H9 (cell line): ENCODE results near the gene PRDM5. TPM values are rescaled to one million over a fixed set of nuclear protein-coding genes. Genes with fewer than 3 reads are reported as not detected.

Experiments
- DNase-seq: peaks from one replicate; pipeline ENCODE4 v3.0.0-alpha.2; 2017
- H2AFZ ChIP-seq: one replicate; pipeline ENCODE4 v1.6.1; 2013; ENCODE audit warnings: mild to moderate bottlenecking, low read length, control low read depth, moderate library complexity
- H2AK5ac ChIP-seq: 2 replicates; pipeline ENCODE4 v1.6.1; 2013; ENCODE audit warnings: low read length, control low read depth, mixed read lengths; ENCODE audit not compliant: insufficient read length
- H2BK120ac ChIP-seq: one replicate; pipeline ENCODE4 v1.6.1; 2013; ENCODE audit warnings: low read depth, mild to moderate bottlenecking, low read length, control low read depth, inconsistent platforms; ENCODE audit not compliant: poor library complexity, severe bottlenecking
- H2BK12ac ChIP-seq: 2 replicates; pipeline ENCODE4 v1.6.1; 2013; ENCODE audit warnings: low read length, control low read depth, mixed read lengths, low read depth; ENCODE audit not compliant: insufficient read length
- H2BK15ac ChIP-seq: 2 replicates; pipeline ENCODE4 v1.6.1; 2013; ENCODE audit warnings: low read depth, low read length, control low read depth
- H2BK20ac ChIP-seq: one replicate; pipeline ENCODE4 v1.6.1; 2013; ENCODE audit warnings: low read depth, mild to moderate bottlenecking, low read length, control low read depth, inconsistent platforms; ENCODE audit not compliant: poor library complexity, severe bottlenecking
- H2BK5ac ChIP-seq: 2 replicates; pipeline ENCODE4 v1.6.1; 2013; ENCODE audit warnings: low read length, control low read depth, mixed read lengths; ENCODE audit not compliant: insufficient read length
- H3K14ac ChIP-seq: 2 replicates; pipeline ENCODE4 v1.6.1; 2013; ENCODE audit warnings: low read length, control low read depth; ENCODE audit not compliant: insufficient read depth
- H3K18ac ChIP-seq: 2 replicates; pipeline ENCODE4 v1.6.1; 2013; ENCODE audit warnings: low read depth, mild to moderate bottlenecking, mixed read lengths, low read length, control low read depth; ENCODE audit not compliant: insufficient read length
- H3K23ac ChIP-seq: 2 replicates; pipeline ENCODE4 v1.6.1; 2013; ENCODE audit warnings: low read length, control low read depth, mixed read lengths, low read depth; ENCODE audit not compliant: insufficient read length
- H3K23me2 ChIP-seq: 2 replicates; pipeline ENCODE4 v1.6.1; 2013; ENCODE audit warnings: low read depth, mild to moderate bottlenecking, mixed read lengths, low read length, control low read depth; ENCODE audit not compliant: insufficient read length, poor library complexity, severe bottlenecking
- H3K27ac ChIP-seq: 2 replicates; pipeline ENCODE4 v1.5.1; 2013; ENCODE audit warnings: low read length, control low read depth, mixed read lengths, low read depth; ENCODE audit not compliant: insufficient read length
- H3K27me3 ChIP-seq: 2 replicates; pipeline ENCODE4 v1.6.1; 2013; ENCODE audit warnings: low read length, control low read depth, inconsistent platforms; ENCODE audit not compliant: insufficient read depth
- H3K4ac ChIP-seq: 2 replicates; pipeline ENCODE4 v1.6.1; 2013; ENCODE audit warnings: low read depth, mild to moderate bottlenecking, control low read depth, inconsistent platforms, low read length, moderate library complexity
- H3K4me1 ChIP-seq: 2 replicates; pipeline ENCODE4 v1.6.1; 2013; ENCODE audit warnings: low read length, control low read depth, inconsistent platforms; ENCODE audit not compliant: insufficient read depth
- H3K4me2 ChIP-seq: 2 replicates; pipeline ENCODE4 v1.6.1; 2013; ENCODE audit warnings: low read length, control low read depth, mixed read lengths; ENCODE audit not compliant: insufficient read length, insufficient read depth
- H3K56ac ChIP-seq: 2 replicates; pipeline ENCODE4 v1.6.1; 2013; ENCODE audit warnings: low read depth, mild to moderate bottlenecking, mixed read lengths, low read length, control low read depth; ENCODE audit not compliant: insufficient read length
- H3K79me1 ChIP-seq: 2 replicates; pipeline ENCODE4 v1.6.1; 2013; ENCODE audit warnings: low read depth, mild to moderate bottlenecking, moderate library complexity, low read length, control low read depth, inconsistent platforms; ENCODE audit not compliant: insufficient read depth, poor library complexity, severe bottlenecking
- H3K79me2 ChIP-seq: 2 replicates; pipeline ENCODE4 v1.6.1; 2013; ENCODE audit warnings: low read length, control low read depth, inconsistent platforms; ENCODE audit not compliant: insufficient read depth
- H3K9ac ChIP-seq: 2 replicates; pipeline ENCODE4 v1.6.1; 2013; ENCODE audit warnings: low read length, control low read depth, mixed read lengths; ENCODE audit not compliant: insufficient read length; ENCODE audit errors: extremely low read depth
- H3K9me3 ChIP-seq: one replicate; pipeline ENCODE4 v1.6.1; 2013; ENCODE audit warnings: low read depth, low read length, inconsistent platforms; ENCODE audit not compliant: control insufficient read depth
- H3T11ph ChIP-seq: one replicate; pipeline ENCODE4 v1.6.1; 2013; ENCODE audit warnings: mild to moderate bottlenecking, low read length, control low read depth, inconsistent platforms
- H4K20me1 ChIP-seq: one replicate; pipeline ENCODE4 v1.6.1; 2013; ENCODE audit not compliant: control insufficient read depth, insufficient read length, insufficient read depth
- H4K5ac ChIP-seq: 2 replicates; pipeline ENCODE4 v1.6.1; 2013; ENCODE audit warnings: low read depth, mild to moderate bottlenecking, mixed read lengths, low read length, control low read depth; ENCODE audit not compliant: insufficient read length
- H4K8ac ChIP-seq: replicated peaks from 2 replicates; pipeline ENCODE4 v1.6.1; 2013; ENCODE audit warnings: low read length, control low read depth, mixed read lengths, low read depth; ENCODE audit not compliant: insufficient read length
- H4K91ac ChIP-seq: 2 replicates; pipeline ENCODE4 v1.6.1; 2013; ENCODE audit warnings: low read depth, mild to moderate bottlenecking, moderate library complexity, mixed read lengths, low read length, control low read depth; ENCODE audit not compliant: insufficient read length
- H3K27ac Mint-ChIP-seq, 3 experiments: 2 replicates in 2 of 3; 3 replicates in 1 of 3; pipeline ENCODE4 v1.8.0; 2020 to 2021; ENCODE audit warnings: mixed read lengths in 3 of 3, mild to moderate bottlenecking in 1 of 3, moderate library complexity in 1 of 3
- H3K27me3 Mint-ChIP-seq: 2 replicates; pipeline ENCODE4 v1.8.0; 2021; ENCODE audit warnings: low read depth, mild to moderate bottlenecking, moderate library complexity, mixed read lengths
- H3K36me3 Mint-ChIP-seq, 3 experiments: 2 replicates in 2 of 3; 3 replicates in 1 of 3; pipeline ENCODE4 v1.8.0; 2020 to 2021; ENCODE audit warnings: low read depth in 3 of 3, mixed read lengths in 3 of 3; ENCODE audit not compliant: insufficient read depth in 1 of 3
- H3K4me1 Mint-ChIP-seq, 2 experiments: 2 replicates each; pipeline ENCODE4 v1.8.0; 2020; ENCODE audit warnings: mixed read lengths in 2 of 2
- H3K4me3 Mint-ChIP-seq, 2 experiments: 2 replicates in 1 of 2; 3 replicates in 1 of 2; pipeline ENCODE4 v1.8.0; 2020 to 2021; ENCODE audit warnings: mild to moderate bottlenecking in 2 of 2, mixed read lengths in 2 of 2, moderate library complexity in 1 of 2
- H3K9me3 Mint-ChIP-seq, 2 experiments: 2 replicates in 1 of 2; 3 replicates in 1 of 2; pipeline ENCODE4 v1.8.0; 2020; ENCODE audit warnings: mild to moderate bottlenecking in 2 of 2, mixed read lengths in 2 of 2, moderate library complexity in 1 of 2
- WGBS: extraction: QIAGEN DNeasy Blood & Tissue Kit; methylation state at CpG from one replicate; pipeline ENCODE4 v1.1.7; 2013; ENCODE audit warnings: missing lambda C conversion rate, low lambda C conversion rate, mixed read lengths; ENCODE audit not compliant: insufficient read length; ENCODE audit errors: extremely low coverage; 5-methylcytosine and 5-hydroxymethylcytosine counted together
- total RNA-seq: library from RNA; stranded (reverse); gene quantifications from 2 replicates; pipeline ENCODE4 v1.2.1, GENCODE V29; 2021
- TF ChIP-seq, protein P1 (sequence below): fragments of 200-600 bp; sonication (generic); conservative IDR thresholded peaks from 3 replicates; pipeline ENCODE4 v1.8.0; 2021; ENCODE audit warnings: antibody characterized with exemption, mild to moderate bottlenecking

Gene PRDM5
- total RNA-seq, 1 experiment from 2014 or later: 21.7 TPM

DNA sequence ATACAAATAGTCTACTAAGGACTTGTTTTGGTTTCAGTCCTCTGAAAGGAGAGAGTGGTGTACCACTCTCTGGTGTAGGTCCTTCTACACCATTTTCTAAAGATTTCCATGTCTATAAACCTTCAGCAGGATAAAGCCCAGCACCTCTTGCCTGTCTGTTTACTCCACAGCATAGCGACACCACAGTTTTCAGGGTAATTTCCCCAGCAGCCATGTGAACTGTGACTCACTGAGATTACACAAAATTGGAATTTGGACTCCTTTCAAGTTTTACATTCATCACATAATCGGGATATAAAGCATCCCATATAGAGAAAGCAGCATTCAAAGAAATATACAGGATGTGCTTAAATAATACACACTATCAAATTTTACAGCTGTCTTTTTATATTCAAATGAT lies 229.6 kb downstream of the PRDM5 start:
- H3K27ac ChIP-seq: no peak overlapping the region
- Mint-ChIP-seq H3K4me1 (no peaks in the 10 kb centered on the region), H3K27me3 (no peaks in the 10 kb centered on the region), H3K4me3 (no peak overlapping the region), H3K36me3 (no peaks in the 10 kb centered on the region), H3K9me3 (no peaks in the 10 kb centered on the region), H3K27ac (no peak overlapping the region)
- no peak overlapping the region for H4K8ac ChIP-seq
- no peak overlapping the region for H2AFZ ChIP-seq
- no peak overlapping the region for H3K18ac ChIP-seq
- no peak overlapping the region for H4K5ac ChIP-seq
- no peaks in the 10 kb centered on the region for H3K9me3 ChIP-seq
- no peak overlapping the region for H4K91ac ChIP-seq
- H2BK20ac ChIP-seq: no peak overlapping the region
- whole genome bisulfite sequencing: no CpG with 5 or more reads among the region's 2 CpGs
- H2BK120ac ChIP-seq: no peak overlapping the region
- DNase-seq: no peak
- H3K23ac ChIP-seq: no peak overlapping the region
- TF ChIP-seq, protein P1, sequence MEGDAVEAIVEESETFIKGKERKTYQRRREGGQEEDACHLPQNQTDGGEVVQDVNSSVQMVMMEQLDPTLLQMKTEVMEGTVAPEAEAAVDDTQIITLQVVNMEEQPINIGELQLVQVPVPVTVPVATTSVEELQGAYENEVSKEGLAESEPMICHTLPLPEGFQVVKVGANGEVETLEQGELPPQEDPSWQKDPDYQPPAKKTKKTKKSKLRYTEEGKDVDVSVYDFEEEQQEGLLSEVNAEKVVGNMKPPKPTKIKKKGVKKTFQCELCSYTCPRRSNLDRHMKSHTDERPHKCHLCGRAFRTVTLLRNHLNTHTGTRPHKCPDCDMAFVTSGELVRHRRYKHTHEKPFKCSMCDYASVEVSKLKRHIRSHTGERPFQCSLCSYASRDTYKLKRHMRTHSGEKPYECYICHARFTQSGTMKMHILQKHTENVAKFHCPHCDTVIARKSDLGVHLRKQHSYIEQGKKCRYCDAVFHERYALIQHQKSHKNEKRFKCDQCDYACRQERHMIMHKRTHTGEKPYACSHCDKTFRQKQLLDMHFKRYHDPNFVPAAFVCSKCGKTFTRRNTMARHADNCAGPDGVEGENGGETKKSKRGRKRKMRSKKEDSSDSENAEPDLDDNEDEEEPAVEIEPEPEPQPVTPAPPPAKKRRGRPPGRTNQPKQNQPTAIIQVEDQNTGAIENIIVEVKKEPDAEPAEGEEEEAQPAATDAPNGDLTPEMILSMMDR: no peak
- no peak overlapping the region for H2AK5ac ChIP-seq
- H3K56ac ChIP-seq: no peak overlapping the region
- H2BK5ac ChIP-seq: no peak overlapping the region
- H3K14ac ChIP-seq: no peak overlapping the region
- no peak overlapping the region for H2BK15ac ChIP-seq
- H3K23me2 ChIP-seq: no peaks in the 10 kb centered on the region
- no peak overlapping the region for H3K9ac ChIP-seq
- H4K20me1 ChIP-seq: no peaks in the 10 kb centered on the region
- H3K4me1 ChIP-seq: no peaks in the 10 kb centered on the region
- no peak overlapping the region for H3K4ac ChIP-seq
- H3T11ph ChIP-seq: no peak overlapping the region
- no peaks in the 10 kb centered on the region for H3K79me1 ChIP-seq
- H3K4me2 ChIP-seq: no peak overlapping the region
- no peaks in the 10 kb centered on the region for H3K27me3 ChIP-seq
- no peaks in the 10 kb centered on the region for H3K79me2 ChIP-seq
- no peak overlapping the region for H2BK12ac ChIP-seq
